Colonic mucosa (tissue), 4 donors: ENCODE results near the gene ELMO1. TPM values are rescaled to one million over a fixed set of nuclear protein-coding genes. Genes with fewer than 3 reads are reported as not detected.

ENCODE experiments used
- DNase-seq: peaks from one replicate; pipeline ENCODE4 v3.0.0-alpha.2; 2020
- H3K27ac ChIP-seq: fragments of 200-600 bp; one replicate; pipeline ENCODE4 v1.8.0; 2021
- H3K27me3 ChIP-seq: fragments of 200-600 bp; one replicate; pipeline ENCODE4 v1.8.0; 2021
- H3K36me3 ChIP-seq: fragments of 200-600 bp; one replicate; pipeline ENCODE4 v1.8.0; 2021
- H3K4me1 ChIP-seq: fragments of 200-600 bp; one replicate; pipeline ENCODE4 v1.8.0; 2021; ENCODE audit warnings: mild to moderate bottlenecking
- H3K4me3 ChIP-seq: fragments of 200-600 bp; one replicate; pipeline ENCODE4 v1.8.0; 2021
- H3K9ac ChIP-seq, 2 donors: one replicate each; pipeline ENCODE4 v1.7.0; 2013; ENCODE audit warnings: control low read depth in 2 of 2, low read depth in 2 of 2, low read length in 2 of 2
- H3K9me3 ChIP-seq: fragments of 200-600 bp; one replicate; pipeline ENCODE4 v1.8.0; 2021
- CTCF ChIP-seq: fragments of 200-600 bp; IDR thresholded peaks from one replicate; pipeline ENCODE4 v1.8.0; 2022; ENCODE audit warnings: antibody characterized with exemption, mild to moderate bottlenecking
- intact Hi-C: fragments of 100-400 bp; cut with DNase I; formaldehyde crosslinking; loops from one replicate; pipeline ENCODE4 v1.14.1; 2022
- total RNA-seq, 2 donors: library from RNA; stranded (reverse); fragmentation: NEBNext Ultra II Directional in 1 of 2; extraction: Animal tissue kit (Norgen Biotek cat#: 25700) in 1 of 2; gene quantifications; one replicate each; pipeline ENCODE4 v1.2.1, GENCODE V29; 2021
- donor health status: healthy.
- donor health status: DM: no; HTN: no; CAD: no.
- donor health status: DM: no; HTN: no; CAD: no.

The ELMO1 gene
- total RNA-seq, 2 donors from 2014 or later = 4.2 to 4.7 TPM

GRCh38 chr7:37438906-37439652 is 9.6 kb downstream of the ELMO1 start:
- Histone ChIP-seq H3K9ac (no peak overlapping the region), H3K27me3 (no peaks in the 10 kb centered on the region), H3K4me1 (no peaks in the 10 kb centered on the region), H3K36me3 (no peaks in the 10 kb centered on the region), H3K4me3 (no peak overlapping the region), H3K27ac (no peak overlapping the region), H3K9me3 (no peaks in the 10 kb centered on the region)
- intact Hi-C loops = no loop called here
- no peak for DNase-seq
- no peak for TF ChIP-seq CTCF

GRCh38 chr7:37435156-37435855 is 13.4 kb downstream of the ELMO1 start:
- Histone ChIP-seq H3K4me3 (no peak overlapping the region), H3K9me3 (no peaks in the 10 kb centered on the region), H3K9ac (no peak overlapping the region), H3K27ac (no peak overlapping the region), H3K27me3 (no peaks in the 10 kb centered on the region), H3K36me3 (no peaks in the 10 kb centered on the region), H3K4me1 (no peaks in the 10 kb centered on the region)
- no peak for DNase-seq
- intact Hi-C loops = no loop called here
- no peak for TF ChIP-seq CTCF

- Histone ChIP-seq H3K27ac (no peak overlapping the region), H3K4me1 (no peaks in the 10 kb centered on the region), H3K27me3 (no peaks in the 10 kb centered on the region), H3K4me3 (no peak overlapping the region), H3K9ac (peak overlapping the region in 1 of 2 donors; percentile 4), H3K9me3 (no peaks in the 10 kb centered on the region), H3K36me3 (no peaks in the 10 kb centered on the region)
- no peak for TF ChIP-seq CTCF
- DNase-seq = no peak
- intact Hi-C loops = no loop called here
Observed at GRCh38 chr7:37434529-37434928, 14.1 kb downstream of the ELMO1 start.

- DNase-seq = no peak
- Histone ChIP-seq H3K36me3 (no peaks in the 10 kb centered on the region), H3K9ac (no peak overlapping the region)
Observed at GRCh38 chr7:37433166-37433565, 15.5 kb downstream of the ELMO1 start.

More at GRCh38 chr7:37433166-37433565, 15.5 kb downstream of the ELMO1 start:
- no peak for TF ChIP-seq CTCF
- Histone ChIP-seq H3K4me3 (no peak overlapping the region), H3K27me3 (no peaks in the 10 kb centered on the region), H3K4me1 (no peaks in the 10 kb centered on the region), H3K27ac (no peak overlapping the region), H3K9me3 (no peaks in the 10 kb centered on the region)
- intact Hi-C loops = no loop called here
